22Rv1 (cell line): ENCODE measurements around the gene MGAT5B.

Experiments used
- ZFX ChIP-seq: fragments of 450-650 bp; IDR thresholded peaks from 2 replicates; pipeline ENCODE4 v1.6.1; 2017; ENCODE audit warnings: antibody characterized with exemption, borderline replicate concordance
- TF ChIP-seq, protein P1 (sequence below): fragments of 450-650 bp; IDR thresholded peaks from 2 replicates; pipeline ENCODE4 v1.5.1; 2017; ENCODE audit warnings: mild to moderate bottlenecking

DNA sequence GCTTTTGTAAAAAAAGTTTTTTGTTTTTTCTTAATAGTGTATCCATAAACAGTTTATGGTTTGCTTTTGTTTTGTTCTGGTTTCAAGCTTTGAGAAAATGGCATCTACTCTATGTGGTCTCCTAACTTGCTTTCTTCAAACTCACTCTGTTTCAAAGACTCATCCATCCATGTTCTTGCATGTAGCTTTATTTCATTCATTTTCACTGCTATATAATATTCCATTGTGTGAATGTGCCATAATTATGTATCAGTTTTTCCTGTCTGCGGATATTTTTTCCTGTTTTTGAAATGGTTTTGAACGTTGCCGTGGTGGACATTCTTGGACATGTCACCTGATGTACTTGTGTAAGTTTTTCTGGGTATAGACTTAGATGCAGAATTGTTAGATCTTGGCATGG, 39.1 kb downstream of the MGAT5B start:
- TF ChIP-seq, protein P1, sequence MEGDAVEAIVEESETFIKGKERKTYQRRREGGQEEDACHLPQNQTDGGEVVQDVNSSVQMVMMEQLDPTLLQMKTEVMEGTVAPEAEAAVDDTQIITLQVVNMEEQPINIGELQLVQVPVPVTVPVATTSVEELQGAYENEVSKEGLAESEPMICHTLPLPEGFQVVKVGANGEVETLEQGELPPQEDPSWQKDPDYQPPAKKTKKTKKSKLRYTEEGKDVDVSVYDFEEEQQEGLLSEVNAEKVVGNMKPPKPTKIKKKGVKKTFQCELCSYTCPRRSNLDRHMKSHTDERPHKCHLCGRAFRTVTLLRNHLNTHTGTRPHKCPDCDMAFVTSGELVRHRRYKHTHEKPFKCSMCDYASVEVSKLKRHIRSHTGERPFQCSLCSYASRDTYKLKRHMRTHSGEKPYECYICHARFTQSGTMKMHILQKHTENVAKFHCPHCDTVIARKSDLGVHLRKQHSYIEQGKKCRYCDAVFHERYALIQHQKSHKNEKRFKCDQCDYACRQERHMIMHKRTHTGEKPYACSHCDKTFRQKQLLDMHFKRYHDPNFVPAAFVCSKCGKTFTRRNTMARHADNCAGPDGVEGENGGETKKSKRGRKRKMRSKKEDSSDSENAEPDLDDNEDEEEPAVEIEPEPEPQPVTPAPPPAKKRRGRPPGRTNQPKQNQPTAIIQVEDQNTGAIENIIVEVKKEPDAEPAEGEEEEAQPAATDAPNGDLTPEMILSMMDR: no peak
- no peak for TF ChIP-seq ZFX
